Spleen (tissue), 7 donors: ENCODE measurements around the gene HDAC5.

Source experiments
- POLR2A ChIP-seq, 3 donors: fragments of 450-650 bp; IDR thresholded peaks; one replicate each; pipeline ENCODE4 v1.5.1; 2017; ENCODE audit warnings: antibody characterized with exemption in 3 of 3, mild to moderate bottlenecking in 1 of 3
- POLR2AphosphoS5 ChIP-seq, 3 donors: sonication (generic); formaldehyde crosslinking; IDR thresholded peaks; one replicate each; pipeline ENCODE4 v1.5.1; 2017; ENCODE audit warnings: antibody characterized with exemption in 3 of 3
- TF ChIP-seq, protein P1 (sequence below), 11 experiments: fragments of 200-600 bp in 7 of 11; fragments of 450-650 bp in 4 of 11; sonication (generic) in 4 of 11; IDR thresholded peaks in 8 of 11; conservative IDR thresholded peaks in 3 of 11; 1 replicate in 7 of 11; 2 replicates in 4 of 11; pipeline versions ENCODE4 v1.4.0 to v1.8.0; 2016 to 2021; ENCODE audit warnings: antibody characterized with exemption in 11 of 11, inconsistent platforms in 4 of 11, mild to moderate bottlenecking in 1 of 11
- donor health status: DM: no; HTN: no; CAD: no; lungs with moderate emphysema.
- donor health status: DM: no; HTN: no; CAD: no.
- donor health status: DM: no; HTN: no; CAD: no.

DNA sequence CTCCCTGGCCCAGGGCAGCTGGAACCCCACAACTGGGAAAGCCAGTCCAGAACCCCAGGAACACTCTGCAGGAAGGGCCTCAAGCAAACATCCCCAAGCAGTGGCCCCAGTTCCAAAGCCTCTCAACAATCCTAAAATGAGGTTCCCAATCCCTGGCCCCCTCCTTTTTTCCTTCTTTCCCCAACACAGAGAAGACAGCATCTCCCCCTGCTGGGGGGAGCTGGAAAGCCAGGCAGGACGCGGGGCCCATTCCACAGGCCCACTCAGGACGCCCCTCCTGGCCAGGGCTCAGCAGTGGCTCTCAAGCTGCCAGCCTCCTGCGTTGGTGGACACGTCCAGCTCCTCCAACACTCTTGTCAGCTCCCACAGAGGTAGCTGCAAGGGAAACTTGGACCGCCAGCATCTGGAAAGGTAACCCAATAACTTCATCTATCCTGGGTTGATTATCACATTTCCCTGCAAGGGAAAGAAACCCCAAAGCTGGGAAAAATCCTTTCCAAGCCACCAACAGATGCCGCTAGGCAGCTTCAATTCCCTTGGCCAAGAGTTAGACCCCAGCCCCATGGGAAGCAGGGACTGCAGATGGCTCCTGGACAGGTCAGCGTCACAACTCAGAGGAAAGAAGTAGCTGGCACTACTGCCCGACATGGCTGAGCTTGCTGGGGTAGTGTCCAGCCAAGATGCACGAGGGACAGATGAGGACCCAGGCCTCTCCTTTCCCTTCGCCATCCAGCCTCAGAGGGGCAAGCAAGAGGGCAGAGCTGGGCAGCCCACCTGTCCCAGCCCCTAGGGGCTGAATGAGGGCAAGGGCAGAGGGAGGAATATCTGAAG is 7.6 kb downstream of the HDAC5 start:
- TF ChIP-seq, protein P1, sequence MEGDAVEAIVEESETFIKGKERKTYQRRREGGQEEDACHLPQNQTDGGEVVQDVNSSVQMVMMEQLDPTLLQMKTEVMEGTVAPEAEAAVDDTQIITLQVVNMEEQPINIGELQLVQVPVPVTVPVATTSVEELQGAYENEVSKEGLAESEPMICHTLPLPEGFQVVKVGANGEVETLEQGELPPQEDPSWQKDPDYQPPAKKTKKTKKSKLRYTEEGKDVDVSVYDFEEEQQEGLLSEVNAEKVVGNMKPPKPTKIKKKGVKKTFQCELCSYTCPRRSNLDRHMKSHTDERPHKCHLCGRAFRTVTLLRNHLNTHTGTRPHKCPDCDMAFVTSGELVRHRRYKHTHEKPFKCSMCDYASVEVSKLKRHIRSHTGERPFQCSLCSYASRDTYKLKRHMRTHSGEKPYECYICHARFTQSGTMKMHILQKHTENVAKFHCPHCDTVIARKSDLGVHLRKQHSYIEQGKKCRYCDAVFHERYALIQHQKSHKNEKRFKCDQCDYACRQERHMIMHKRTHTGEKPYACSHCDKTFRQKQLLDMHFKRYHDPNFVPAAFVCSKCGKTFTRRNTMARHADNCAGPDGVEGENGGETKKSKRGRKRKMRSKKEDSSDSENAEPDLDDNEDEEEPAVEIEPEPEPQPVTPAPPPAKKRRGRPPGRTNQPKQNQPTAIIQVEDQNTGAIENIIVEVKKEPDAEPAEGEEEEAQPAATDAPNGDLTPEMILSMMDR (IDR thresholded peaks at IDR 0.05 in 8 of 11, conservative IDR thresholded peaks at IDR 0.05 in 3 of 11) = peak in 10 of 11 experiments; percentile 37 to 78 (median 68)
- TF ChIP-seq POLR2AphosphoS5 (IDR thresholded peaks at IDR 0.05) (peak in 2 of 3 donors; percentile 28 to 32), POLR2A (IDR thresholded peaks at IDR 0.05) (no peak)
